SK-N-SH treated with all-trans-retinoic acid at 6 μM for 48 hours (cell line): ENCODE data around the gene ORM2.

Source experiments
- CSRNP3 ChIP-seq: fragments of 250-450 bp; sonication (Bioruptor Pico); IDR thresholded peaks from 2 replicates; pipeline ENCODE4 v1.5.1; 2021; ENCODE audit warnings: mild to moderate bottlenecking, moderate library complexity
- ESRRG ChIP-seq: fragments of 250-450 bp; sonication (Bioruptor Pico); IDR thresholded peaks from 2 replicates; pipeline ENCODE4 v1.6.1; 2021; ENCODE audit warnings: mild to moderate bottlenecking
- GLIS3 ChIP-seq: fragments of 250-450 bp; sonication (Bioruptor Pico); IDR thresholded peaks from 2 replicates; pipeline ENCODE4 v1.5.0; 2020; ENCODE audit warnings: mild to moderate bottlenecking, moderate library complexity
- OSR1 ChIP-seq: fragments of 250-450 bp; sonication (Bioruptor Pico); IDR thresholded peaks from 2 replicates; pipeline ENCODE4 v1.8.0; 2022; ENCODE audit warnings: moderate library complexity, mild to moderate bottlenecking, inconsistent platforms
- TCF4 ChIP-seq: fragments of 250-450 bp; sonication (Bioruptor Pico); IDR thresholded peaks from 2 replicates; pipeline ENCODE4 v1.8.0; 2021; ENCODE audit warnings: mild to moderate bottlenecking, moderate library complexity, borderline replicate concordance
- ZC3H10 ChIP-seq: fragments of 250-450 bp; sonication (Bioruptor Pico); IDR thresholded peaks from 2 replicates; pipeline ENCODE4 v1.5.1; 2021; ENCODE audit warnings: mild to moderate bottlenecking, moderate library complexity
- ZFP3 ChIP-seq: fragments of 250-450 bp; sonication (Bioruptor Pico); IDR thresholded peaks from 2 replicates; pipeline ENCODE4 v1.5.0; 2020; ENCODE audit warnings: mild to moderate bottlenecking, moderate library complexity
- ZFP30 ChIP-seq: fragments of 450-650 bp; formaldehyde crosslinking; IDR thresholded peaks from 2 replicates; pipeline ENCODE4 v1.5.0; 2022; ENCODE audit warnings: mild to moderate bottlenecking, moderate library complexity
- TF ChIP-seq, protein P1 (sequence below): fragments of 250-450 bp; sonication (Bioruptor Pico); IDR thresholded peaks from 2 replicates; pipeline ENCODE4 v1.8.0; 2020; ENCODE audit warnings: mild to moderate bottlenecking, moderate library complexity, borderline replicate concordance
- TF ChIP-seq, protein P2 (sequence below): fragments of 250-450 bp; sonication (Bioruptor Pico); IDR thresholded peaks from 2 replicates; pipeline ENCODE4 v1.5.1; 2020; ENCODE audit warnings: low read depth, mild to moderate bottlenecking, moderate library complexity
- TF ChIP-seq, protein P3 (sequence below): fragments of 250-450 bp; sonication (Bioruptor Pico); IDR thresholded peaks from 2 replicates; pipeline ENCODE4 v1.5.0; 2020; ENCODE audit warnings: mild to moderate bottlenecking, moderate library complexity

DNA sequence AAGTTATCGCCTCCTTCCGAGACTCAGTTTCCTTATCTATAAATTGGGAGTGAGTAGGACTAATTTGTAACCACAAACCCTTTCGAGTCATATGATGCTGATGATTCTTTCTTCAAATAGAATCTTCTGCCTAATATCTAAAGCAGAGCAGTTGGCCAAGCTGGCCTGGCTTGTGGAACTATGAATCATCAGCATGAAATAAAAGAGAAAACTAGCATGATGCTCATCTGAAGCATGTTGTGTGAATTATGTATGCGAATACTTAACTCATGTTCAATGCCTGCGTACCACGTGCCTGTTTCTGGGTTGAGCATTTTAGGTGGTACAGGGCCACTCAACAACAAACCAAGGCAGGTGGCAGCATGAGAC, 21.8 kb upstream of the ORM2 start:
- TF ChIP-seq ZC3H10 (CRISPR knock-in tag) (no peak), TCF4 (no peak), ZFP3 (CRISPR knock-in tag) (no peak), CSRNP3 (CRISPR knock-in tag) (no peak), GLIS3 (no peak), ZFP30 (no peak), ESRRG (CRISPR knock-in tag) (no peak), OSR1 (CRISPR knock-in tag) (no peak)
- TF ChIP-seq, protein P1, sequence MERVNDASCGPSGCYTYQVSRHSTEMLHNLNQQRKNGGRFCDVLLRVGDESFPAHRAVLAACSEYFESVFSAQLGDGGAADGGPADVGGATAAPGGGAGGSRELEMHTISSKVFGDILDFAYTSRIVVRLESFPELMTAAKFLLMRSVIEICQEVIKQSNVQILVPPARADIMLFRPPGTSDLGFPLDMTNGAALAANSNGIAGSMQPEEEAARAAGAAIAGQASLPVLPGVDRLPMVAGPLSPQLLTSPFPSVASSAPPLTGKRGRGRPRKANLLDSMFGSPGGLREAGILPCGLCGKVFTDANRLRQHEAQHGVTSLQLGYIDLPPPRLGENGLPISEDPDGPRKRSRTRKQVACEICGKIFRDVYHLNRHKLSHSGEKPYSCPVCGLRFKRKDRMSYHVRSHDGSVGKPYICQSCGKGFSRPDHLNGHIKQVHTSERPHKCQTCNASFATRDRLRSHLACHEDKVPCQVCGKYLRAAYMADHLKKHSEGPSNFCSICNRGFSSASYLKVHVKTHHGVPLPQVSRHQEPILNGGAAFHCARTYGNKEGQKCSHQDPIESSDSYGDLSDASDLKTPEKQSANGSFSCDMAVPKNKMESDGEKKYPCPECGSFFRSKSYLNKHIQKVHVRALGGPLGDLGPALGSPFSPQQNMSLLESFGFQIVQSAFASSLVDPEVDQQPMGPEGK (CRISPR knock-in tag), result no peak
- TF ChIP-seq, protein P2, sequence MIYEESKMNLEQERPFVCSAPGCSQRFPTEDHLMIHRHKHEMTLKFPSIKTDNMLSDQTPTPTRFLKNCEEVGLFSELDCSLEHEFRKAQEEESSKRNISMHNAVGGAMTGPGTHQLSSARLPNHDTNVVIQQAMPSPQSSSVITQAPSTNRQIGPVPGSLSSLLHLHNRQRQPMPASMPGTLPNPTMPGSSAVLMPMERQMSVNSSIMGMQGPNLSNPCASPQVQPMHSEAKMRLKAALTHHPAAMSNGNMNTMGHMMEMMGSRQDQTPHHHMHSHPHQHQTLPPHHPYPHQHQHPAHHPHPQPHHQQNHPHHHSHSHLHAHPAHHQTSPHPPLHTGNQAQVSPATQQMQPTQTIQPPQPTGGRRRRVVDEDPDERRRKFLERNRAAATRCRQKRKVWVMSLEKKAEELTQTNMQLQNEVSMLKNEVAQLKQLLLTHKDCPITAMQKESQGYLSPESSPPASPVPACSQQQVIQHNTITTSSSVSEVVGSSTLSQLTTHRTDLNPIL (CRISPR knock-in tag), result no peak
- TF ChIP-seq, protein P3, sequence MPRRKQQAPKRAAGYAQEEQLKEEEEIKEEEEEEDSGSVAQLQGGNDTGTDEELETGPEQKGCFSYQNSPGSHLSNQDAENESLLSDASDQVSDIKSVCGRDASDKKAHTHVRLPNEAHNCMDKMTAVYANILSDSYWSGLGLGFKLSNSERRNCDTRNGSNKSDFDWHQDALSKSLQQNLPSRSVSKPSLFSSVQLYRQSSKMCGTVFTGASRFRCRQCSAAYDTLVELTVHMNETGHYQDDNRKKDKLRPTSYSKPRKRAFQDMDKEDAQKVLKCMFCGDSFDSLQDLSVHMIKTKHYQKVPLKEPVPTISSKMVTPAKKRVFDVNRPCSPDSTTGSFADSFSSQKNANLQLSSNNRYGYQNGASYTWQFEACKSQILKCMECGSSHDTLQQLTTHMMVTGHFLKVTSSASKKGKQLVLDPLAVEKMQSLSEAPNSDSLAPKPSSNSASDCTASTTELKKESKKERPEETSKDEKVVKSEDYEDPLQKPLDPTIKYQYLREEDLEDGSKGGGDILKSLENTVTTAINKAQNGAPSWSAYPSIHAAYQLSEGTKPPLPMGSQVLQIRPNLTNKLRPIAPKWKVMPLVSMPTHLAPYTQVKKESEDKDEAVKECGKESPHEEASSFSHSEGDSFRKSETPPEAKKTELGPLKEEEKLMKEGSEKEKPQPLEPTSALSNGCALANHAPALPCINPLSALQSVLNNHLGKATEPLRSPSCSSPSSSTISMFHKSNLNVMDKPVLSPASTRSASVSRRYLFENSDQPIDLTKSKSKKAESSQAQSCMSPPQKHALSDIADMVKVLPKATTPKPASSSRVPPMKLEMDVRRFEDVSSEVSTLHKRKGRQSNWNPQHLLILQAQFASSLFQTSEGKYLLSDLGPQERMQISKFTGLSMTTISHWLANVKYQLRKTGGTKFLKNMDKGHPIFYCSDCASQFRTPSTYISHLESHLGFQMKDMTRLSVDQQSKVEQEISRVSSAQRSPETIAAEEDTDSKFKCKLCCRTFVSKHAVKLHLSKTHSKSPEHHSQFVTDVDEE (CRISPR knock-in tag), result no peak
